HG03039 (cell line): ENCODE data around the gene SP5.
"Not testable (repeated sequence)": the region's sequence is repeated elsewhere in the genome, so short reads cannot be mapped to it uniquely, and the experiment has no call there.

ENCODE experiments used
- ATAC-seq: cut with Tn5 transposase; IDR thresholded peaks from one replicate; pipeline ENCODE4 v1.9.1; 2021; ENCODE audit warnings: mild to moderate bottlenecking, moderate library complexity; ENCODE audit not compliant: unreplicated experiment

Gene SP5

GRCh38 chr2:170710609-170710979, 4.5 kb upstream of the SP5 start:
- ATAC-seq: no peak

- no peak for ATAC-seq
Observed at GRCh38 chr2:170711196-170711773, 3.9 kb upstream of the SP5 start.

- ATAC-seq: no peak
Observed at GRCh38 chr2:170711774-170712652, 3.1 kb upstream of the SP5 start.

GRCh38 chr2:170712653-170713542, 2.2 kb upstream of the SP5 start:
- no peak for ATAC-seq

- ATAC-seq: no peak
Observed at GRCh38 chr2:170713543-170714380, 1.4 kb upstream of the SP5 start.

- no peak for ATAC-seq
Observed at GRCh38 chr2:170714381-170715061, 616 bp upstream of the SP5 start.

GRCh38 chr2:170715932-170716777, 1.0 kb downstream of the SP5 start:
- no peak for ATAC-seq

- ATAC-seq: no peak
Observed at GRCh38 chr2:170716851-170717598, 1.9 kb downstream of the SP5 start.

GRCh38 chr2:170717599-170717963, 2.4 kb downstream of the SP5 start:
- ATAC-seq: no peak

GRCh38 chr2:170717991-170718589, 3.0 kb downstream of the SP5 start:
- no peak for ATAC-seq

GRCh38 chr2:170719810-170720209, 4.7 kb downstream of the SP5 start:
- no peak for ATAC-seq

GRCh38 chr2:170721678-170722077, 6.5 kb downstream of the SP5 start:
- ATAC-seq: no peak

GRCh38 chr2:170722301-170722700, 7.2 kb downstream of the SP5 start:
- no peak for ATAC-seq

GRCh38 chr2:170723446-170723958, 8.4 kb downstream of the SP5 start:
- no peak for ATAC-seq

GRCh38 chr2:170733798-170734600, 18.9 kb downstream of the SP5 start:
- no peak for ATAC-seq

GRCh38 chr2:170734601-170735000, 19.5 kb downstream of the SP5 start:
- not testable (repeated sequence) for ATAC-seq

GRCh38 chr2:170736628-170737027, 21.5 kb downstream of the SP5 start:
- no peak for ATAC-seq
